IPS-NIHi7 (cell line): ENCODE measurements around the gene ATF6B.
"Not testable (repeated sequence)": the region's sequence is repeated elsewhere in the genome, so short reads cannot be mapped to it uniquely, and the experiment has no call there.

Experiments used
- DNase-seq: peaks from one replicate; pipeline ENCODE4 v3.0.0; 2012; ENCODE audit warnings: mixed read lengths; ENCODE audit errors: extremely low spot score

The ATF6B gene

GRCh38 chr6:32082478-32082877 lies 45.6 kb downstream of the ATF6B start:
- DNase-seq = no peak

GRCh38 chr6:32081168-32081990 lies 46.7 kb downstream of the ATF6B start:
- no peak for DNase-seq

GRCh38 chr6:32079566-32080290 lies 48.3 kb downstream of the ATF6B start:
- no peak for DNase-seq

GRCh38 chr6:32076321-32076809 lies 51.7 kb downstream of the ATF6B start:
- DNase-seq = no peak

GRCh38 chr6:32075781-32076180 lies 52.3 kb downstream of the ATF6B start:
- DNase-seq = no peak

- no peak for DNase-seq
Observed at GRCh38 chr6:32074996-32075532, 53.0 kb downstream of the ATF6B start.

- no peak for DNase-seq
Observed at GRCh38 chr6:32073613-32074012, 54.4 kb downstream of the ATF6B start.

GRCh38 chr6:32073101-32073500 lies 54.9 kb downstream of the ATF6B start:
- DNase-seq = no peak

- peak; percentile 31 for DNase-seq
Observed at GRCh38 chr6:32070814-32071543, 57.1 kb downstream of the ATF6B start.

- DNase-seq = no peak
Observed at GRCh38 chr6:32069878-32070515, 58.0 kb downstream of the ATF6B start.

GRCh38 chr6:32069460-32069859 lies 58.6 kb downstream of the ATF6B start:
- DNase-seq = no peak

GRCh38 chr6:32068867-32069266 lies 59.2 kb downstream of the ATF6B start:
- no peak for DNase-seq

GRCh38 chr6:32068315-32068714 lies 59.7 kb downstream of the ATF6B start:
- not testable (repeated sequence) for DNase-seq

GRCh38 chr6:32067521-32067920 lies 60.5 kb downstream of the ATF6B start:
- not testable (repeated sequence) for DNase-seq
